ENCODE results near the gene CD68.

Gene CD68

GRCh38 chr17:7570351-7570750, 9.1 kb upstream of the CD68 start:
- TF ChIP-seq, protein P1, sequence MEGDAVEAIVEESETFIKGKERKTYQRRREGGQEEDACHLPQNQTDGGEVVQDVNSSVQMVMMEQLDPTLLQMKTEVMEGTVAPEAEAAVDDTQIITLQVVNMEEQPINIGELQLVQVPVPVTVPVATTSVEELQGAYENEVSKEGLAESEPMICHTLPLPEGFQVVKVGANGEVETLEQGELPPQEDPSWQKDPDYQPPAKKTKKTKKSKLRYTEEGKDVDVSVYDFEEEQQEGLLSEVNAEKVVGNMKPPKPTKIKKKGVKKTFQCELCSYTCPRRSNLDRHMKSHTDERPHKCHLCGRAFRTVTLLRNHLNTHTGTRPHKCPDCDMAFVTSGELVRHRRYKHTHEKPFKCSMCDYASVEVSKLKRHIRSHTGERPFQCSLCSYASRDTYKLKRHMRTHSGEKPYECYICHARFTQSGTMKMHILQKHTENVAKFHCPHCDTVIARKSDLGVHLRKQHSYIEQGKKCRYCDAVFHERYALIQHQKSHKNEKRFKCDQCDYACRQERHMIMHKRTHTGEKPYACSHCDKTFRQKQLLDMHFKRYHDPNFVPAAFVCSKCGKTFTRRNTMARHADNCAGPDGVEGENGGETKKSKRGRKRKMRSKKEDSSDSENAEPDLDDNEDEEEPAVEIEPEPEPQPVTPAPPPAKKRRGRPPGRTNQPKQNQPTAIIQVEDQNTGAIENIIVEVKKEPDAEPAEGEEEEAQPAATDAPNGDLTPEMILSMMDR (IDR thresholded peaks at IDR 0.05; ENCODE audit: insufficient read depth, missing control alignments): no peak
- FAIRE-seq: no peak
- no peak for DNase-seq (ENCODE audit: insufficient read length, low spot score)

DNA sequence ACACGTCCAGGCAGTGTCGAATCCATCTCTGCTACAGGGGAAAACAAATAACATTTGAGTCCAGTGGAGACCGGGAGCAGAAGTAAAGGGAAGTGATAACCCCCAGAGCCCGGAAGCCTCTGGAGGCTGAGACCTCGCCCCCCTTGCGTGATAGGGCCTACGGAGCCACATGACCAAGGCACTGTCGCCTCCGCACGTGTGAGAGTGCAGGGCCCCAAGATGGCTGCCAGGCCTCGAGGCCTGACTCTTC, 7.2 kb upstream of the CD68 start:
- FAIRE-seq (no peak), DNase-seq (ENCODE audit: insufficient read length, low spot score) (peak; percentile 96)
- TF ChIP-seq, protein P1 (IDR thresholded peaks at IDR 0.05; ENCODE audit: insufficient read depth, missing control alignments): no peak

DNA sequence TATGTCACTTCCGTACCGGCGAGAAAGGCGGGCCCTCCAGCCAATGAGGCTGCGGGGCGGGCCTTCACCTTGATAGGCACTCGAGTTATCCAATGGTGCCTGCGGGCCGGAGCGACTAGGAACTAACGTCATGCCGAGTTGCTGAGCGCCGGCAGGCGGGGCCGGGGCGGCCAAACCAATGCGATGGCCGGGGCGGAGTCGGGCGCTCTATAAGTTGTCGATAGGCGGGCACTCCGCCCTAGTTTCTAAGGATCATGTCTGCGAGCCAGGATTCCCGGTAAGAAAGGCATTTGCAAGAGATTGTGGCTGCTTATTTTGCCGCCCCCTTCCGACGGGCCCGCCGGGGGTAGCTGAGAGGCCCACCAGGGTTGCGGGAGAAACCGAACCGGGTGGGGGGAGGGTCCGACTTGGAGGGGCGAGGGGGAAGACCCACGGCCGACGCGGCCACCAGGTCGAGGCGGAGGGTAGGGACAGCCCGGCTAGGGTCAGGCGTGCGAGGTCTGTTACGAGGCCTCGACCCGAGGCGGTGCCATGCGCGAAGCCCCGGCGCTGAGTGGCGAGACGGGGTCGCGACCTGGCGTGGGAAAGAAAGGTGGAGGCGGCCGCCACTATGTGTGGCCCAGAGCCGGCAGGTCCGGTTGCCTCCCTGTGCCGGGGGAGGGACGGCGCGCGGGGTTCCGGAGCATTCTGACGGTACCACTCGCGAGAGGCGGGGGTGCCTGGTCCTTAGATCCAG, 6.7 kb upstream of the CD68 start:
- no peak for FAIRE-seq

DNA sequence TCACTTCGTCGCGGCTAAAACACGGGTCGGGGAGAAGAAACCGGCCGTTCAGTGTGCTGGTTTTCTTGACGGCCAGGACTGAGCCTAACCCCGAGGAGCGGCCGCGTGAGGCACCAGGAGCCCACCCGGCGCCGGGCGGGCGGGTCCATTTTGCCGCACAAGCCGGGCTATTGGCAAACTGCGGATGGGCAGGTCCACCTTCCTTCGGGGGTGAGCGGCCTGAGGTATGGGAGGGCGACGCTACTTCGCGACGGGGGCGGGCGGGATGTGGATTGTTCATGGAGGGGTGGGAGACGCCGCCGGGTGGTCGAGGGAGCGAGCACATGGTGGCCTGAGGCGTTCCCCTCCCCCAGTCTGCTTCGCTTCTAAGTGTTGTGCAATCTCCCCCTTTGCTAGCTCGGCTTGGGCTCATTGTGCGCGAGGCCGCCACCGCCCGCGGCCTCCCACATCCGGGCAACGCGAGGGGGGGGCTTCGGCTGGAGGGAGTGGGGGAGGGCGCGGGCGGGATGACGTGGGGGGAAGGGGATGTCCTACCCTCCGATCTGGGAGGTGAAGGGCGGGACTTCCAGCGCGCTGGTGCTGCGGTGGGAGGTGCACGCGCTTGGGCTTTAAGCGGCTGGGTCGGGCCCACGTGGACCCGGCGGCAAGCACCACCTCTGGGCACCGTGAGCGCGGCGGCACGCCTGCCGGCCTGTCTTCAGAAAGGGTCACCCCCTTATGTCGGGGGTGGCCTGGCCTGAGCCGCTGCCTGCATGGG, 5.9 kb upstream of the CD68 start:
- TF ChIP-seq, protein P1 (IDR thresholded peaks at IDR 0.05; ENCODE audit: insufficient read depth, missing control alignments): no peak

More for the DNA sequence above, 6.7 kb upstream of the CD68 start:
- DNase-seq (ENCODE audit: insufficient read length, low spot score): no peak
- TF ChIP-seq, protein P1 (IDR thresholded peaks at IDR 0.05; ENCODE audit: insufficient read depth, missing control alignments): no peak

GRCh38 chr17:7574176-7574953, 5.1 kb upstream of the CD68 start:
- no peak for FAIRE-seq
- TF ChIP-seq, protein P1 (IDR thresholded peaks at IDR 0.05; ENCODE audit: insufficient read depth, missing control alignments): no peak
- no peak for DNase-seq (ENCODE audit: insufficient read length, low spot score)

More for the DNA sequence above, 5.9 kb upstream of the CD68 start:
- DNase-seq (ENCODE audit: insufficient read length, low spot score): peak; percentile 90
- FAIRE-seq: no peak

DNA sequence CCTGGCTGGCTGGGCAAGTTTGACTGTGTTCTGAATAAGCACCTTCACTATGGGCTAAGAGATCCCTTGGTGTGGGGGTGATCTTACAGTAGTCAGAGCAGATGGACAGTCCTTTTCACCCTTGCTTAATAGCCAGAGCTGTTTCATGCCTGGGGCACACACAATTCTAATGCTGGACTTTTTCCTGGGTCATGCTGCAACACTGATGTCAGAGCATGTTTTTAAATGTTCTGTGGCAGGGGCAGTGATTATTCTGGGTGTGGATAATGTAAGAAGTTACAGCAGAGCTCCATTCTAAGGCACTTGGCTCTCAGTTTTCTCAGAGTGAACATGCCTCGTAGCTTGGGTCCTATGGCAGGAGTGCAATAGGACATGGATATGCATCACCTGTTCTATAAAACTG, 4.0 kb upstream of the CD68 start:
- DNase-seq (ENCODE audit: insufficient read length, low spot score) (no peak), FAIRE-seq (no peak)
- TF ChIP-seq, protein P1 (IDR thresholded peaks at IDR 0.05; ENCODE audit: insufficient read depth, missing control alignments): no peak

Data from D721Med (cell line).